HepG2 (cell line): ENCODE measurements around the gene AGPAT2. TPM values are rescaled to one million over a fixed set of nuclear protein-coding genes. Genes with fewer than 3 reads are reported as not detected.
A peak's percentile ranks its signal among the peaks of the same experiment; 100 is the strongest.

Experiments used
- ATAC-seq: fragments of 200-7000 bp; cut with Tn5 transposase; 3 replicates; pipeline ENCODE4 v1.9.1; 2020; ENCODE audit warnings: mild to moderate bottlenecking, moderate library complexity
- BruUV-seq: library from RNA; stranded (reverse); fragments of 400-500 nt; replicated peaks from 2 replicates; lab custom pipeline; 2021; lab: Mats Ljungman, UMichigan
- CTCF ChIA-PET: fragments of 300-600 bp; formaldehyde crosslinking; extraction: SDS; loops from one replicate; lab custom pipeline; 2021; ENCODE audit warnings: low total read pairs, inconsistent platforms, low intra/inter-chr PET ratio; lab: Yijun Ruan, JAX
- POLR2A ChIA-PET: fragments of 350-600 bp; sonication (Branson Sonifier 250); formaldehyde crosslinking; loops from one replicate; lab custom pipeline; 2020; ENCODE audit warnings: antibody characterized with exemption, inconsistent platforms; lab: Yijun Ruan, JAX
- DNase-seq: peaks from one replicate; pipeline ENCODE4 v3.0.0-alpha.2; 2015; ENCODE audit warnings: low spot score
- FAIRE-seq: peaks from 3 replicates; lab custom pipeline; 2011; peaks lifted over from hg19 to GRCh38; lab: Jason Lieb, UNC
- H2AFZ ChIP-seq: one replicate; pipeline ENCODE4 v1.6.1; 2011; ENCODE audit warnings: low read length, inconsistent platforms
- H3K27ac ChIP-seq: fragments of 300-600 bp; 3 replicates; pipeline ENCODE4 v1.8.0; 2011; ENCODE audit warnings: mixed run types, mild to moderate bottlenecking, mixed read lengths, low read length, inconsistent platforms; ENCODE audit not compliant: insufficient read depth; ENCODE audit errors: extremely low read length
- H3K27me3 ChIP-seq, 2 experiments: fragments of 200-600 bp in 1 of 2; 2 replicates in 1 of 2; 3 replicates in 1 of 2; pipeline versions ENCODE4 v1.6.0 to v1.8.0; 2011; ENCODE audit warnings: low read length in 2 of 2, mild to moderate bottlenecking in 2 of 2, moderate library complexity in 2 of 2, inconsistent platforms in 1 of 2; ENCODE audit not compliant: insufficient read depth in 2 of 2, control insufficient read depth in 1 of 2
- H3K36me3 ChIP-seq, 2 experiments: fragments of 200-600 bp in 1 of 2; replicated peaks in 1 of 2; 2 replicates in 1 of 2; 3 replicates in 1 of 2; pipeline versions ENCODE4 v1.5.1 to v1.8.0; 2011; ENCODE audit warnings: low read length in 2 of 2, inconsistent platforms in 1 of 2; ENCODE audit not compliant: insufficient read depth in 2 of 2, control insufficient read depth in 1 of 2
- H3K4me1 ChIP-seq: 2 replicates; pipeline ENCODE4 v1.5.1; 2012; ENCODE audit warnings: low read length, inconsistent platforms; ENCODE audit not compliant: insufficient read depth
- H3K4me2 ChIP-seq: 2 replicates; pipeline ENCODE4 v1.6.0; 2011; ENCODE audit warnings: low read depth, low read length, inconsistent platforms
- H3K4me3 ChIP-seq, 3 experiments: fragments of 200-600 bp in 1 of 3; sonication (generic), shearing (Covaris generic) in 1 of 3; replicated peaks in 1 of 3; 2 replicates each; pipeline ENCODE4 v1.5.1; 2011 to 2016; ENCODE audit warnings: low read length in 3 of 3, inconsistent platforms in 2 of 3, low read depth in 2 of 3, mild to moderate bottlenecking in 2 of 3, control low read depth in 1 of 3, mixed read lengths in 1 of 3; ENCODE audit not compliant: insufficient read depth in 1 of 3
- H3K79me2 ChIP-seq: one replicate; pipeline ENCODE4 v1.6.1; 2011; ENCODE audit warnings: low read length, inconsistent platforms; ENCODE audit not compliant: insufficient read depth
- H3K9ac ChIP-seq: 2 replicates; pipeline ENCODE4 v1.6.0; 2011; ENCODE audit warnings: mild to moderate bottlenecking, low read depth, low read length, inconsistent platforms; ENCODE audit not compliant: insufficient read depth
- H3K9me3 ChIP-seq: 2 replicates; pipeline ENCODE4 v1.5.1; 2012; ENCODE audit warnings: mild to moderate bottlenecking, low read length
- H4K20me1 ChIP-seq: 2 replicates; pipeline ENCODE4 v1.6.0; 2011; ENCODE audit warnings: inconsistent platforms, mild to moderate bottlenecking, low read length, moderate library complexity; ENCODE audit not compliant: insufficient read depth
- HMGA1 ChIP-seq: sonication (generic); formaldehyde crosslinking; conservative IDR thresholded peaks from 2 replicates; pipeline ENCODE4 v1.4.0; 2020; ENCODE audit warnings: missing genetic modification reagents
- JUN ChIP-seq: sonication (generic); formaldehyde crosslinking; IDR thresholded peaks from 2 replicates; pipeline ENCODE4 v1.4.0; 2020; ENCODE audit warnings: mild to moderate bottlenecking, missing genetic modification reagents
- NCOA2 ChIP-seq: sonication (generic); formaldehyde crosslinking; IDR thresholded peaks from 2 replicates; pipeline ENCODE4 v1.8.0; 2022; ENCODE audit warnings: inconsistent platforms
- TBX3 ChIP-seq: fragments of 450-650 bp; IDR thresholded peaks from 2 replicates; pipeline ENCODE4 v1.6.1; 2017; ENCODE audit warnings: antibody characterized with exemption, mild to moderate bottlenecking, inconsistent platforms, borderline replicate concordance
- ZNF263 ChIP-seq: sonication (generic); formaldehyde crosslinking; IDR thresholded peaks from 2 replicates; pipeline ENCODE4 v1.4.0; 2020; ENCODE audit warnings: missing genetic modification reagents
- ZNF563 ChIP-seq: sonication (generic); formaldehyde crosslinking; IDR thresholded peaks from 2 replicates; pipeline ENCODE4 v1.8.0; 2022; ENCODE audit warnings: mild to moderate bottlenecking, moderate library complexity, missing genetic modification reagents
- WGBS: methylation state at CpG from one replicate; pipeline ENCODE4 v1.1.6; 2017; ENCODE audit warnings: low lambda C conversion rate; 5-methylcytosine and 5-hydroxymethylcytosine counted together
- in situ Hi-C: cut with HindIII; loops from 2 replicates; pipeline ENCODE4 v1.10.0; 2017; ENCODE audit warnings: low pct_unique_long_range_greater_than_20kb; ENCODE audit not compliant: extremely low pct_ligation_motif_present
- intact Hi-C: fragments of 100-400 bp; cut with micrococcal nuclease; formaldehyde crosslinking; loops from one replicate; pipeline ENCODE4 v1.10.0; 2022; ENCODE audit not compliant: unreplicated experiment
- polyA plus RNA-seq, 8 experiments: library from polyadenylated mRNA; depleted of rRNA in 3 of 8; stranded (reverse) in 7 of 8; unstranded in 1 of 8; fragments of >200 nt; fragmentation: Illumina TruSeq in 4 of 8; extraction: Trizol in 4 of 8; gene quantifications; 2 replicates each; pipeline versions ENCODE4 v1.2.1 to v1.2.3, GENCODE V29; 2011 to 2016; ENCODE audit warnings: low read depth in 4 of 8, missing spikeins in 1 of 8, mixed read lengths in 1 of 8; ENCODE audit not compliant: insufficient read depth in 1 of 8
- total RNA-seq, 5 experiments: library from RNA; depleted of rRNA; stranded (reverse); fragments of >200 nt; fragmentation: Illumina TruSeq; extraction: Trizol; gene quantifications; 2 replicates each; pipeline ENCODE4 v1.2.3, GENCODE V29; 2016; ENCODE audit warnings: low read depth in 1 of 5
- TF ChIP-seq, protein P1 (sequence below): sonication (generic); formaldehyde crosslinking; IDR thresholded peaks from 2 replicates; pipeline ENCODE4 v1.5.0; 2020; ENCODE audit warnings: missing genetic modification reagents
- TF ChIP-seq, protein P2 (sequence below): sonication (generic); formaldehyde crosslinking; IDR thresholded peaks from 2 replicates; pipeline ENCODE4 v1.4.0; 2020; ENCODE audit warnings: mild to moderate bottlenecking, missing genetic modification reagents
- TF ChIP-seq, protein P3 (sequence below): IDR thresholded peaks from 2 replicates; pipeline ENCODE4 v1.6.1; 2016; ENCODE audit warnings: low read depth, missing genetic modification reagents, missing compliant biosample characterization

The AGPAT2 gene
- total and polyA plus RNA-seq, 2 of the 13 experiments (the other 11 are each of a cell fraction or from before 2014, with no cell fraction given): 3.9 to 25.8 TPM

DNA sequence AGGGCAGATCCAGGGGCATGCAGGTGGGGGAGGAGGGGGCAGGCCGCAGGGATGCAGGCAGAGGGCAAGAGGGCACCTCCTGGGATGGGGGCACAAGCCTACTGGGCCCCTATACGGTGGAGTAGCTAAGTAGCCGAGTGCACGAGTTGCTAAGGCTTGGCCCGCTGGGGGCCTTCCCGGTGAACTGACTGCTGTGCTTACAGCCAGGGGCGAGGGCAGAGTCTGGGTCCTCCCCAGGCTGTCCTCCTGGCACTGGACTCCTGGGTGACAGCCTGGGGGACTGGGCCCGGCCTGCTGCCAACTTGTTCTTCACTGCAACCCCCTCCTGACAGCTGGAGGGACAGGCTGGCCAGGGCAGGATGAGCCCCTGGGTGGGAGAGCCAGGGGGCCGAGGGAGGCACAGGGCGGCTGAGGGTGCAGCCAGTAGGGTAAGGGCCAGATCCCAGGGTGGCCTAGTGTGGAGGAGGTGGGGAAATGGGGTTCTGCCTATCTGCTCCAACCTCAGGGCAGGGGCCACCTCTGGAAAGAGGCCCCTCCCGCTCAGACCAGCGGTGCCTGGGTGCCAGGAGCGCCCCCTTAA is 26.2 kb downstream of the AGPAT2 start:
- FAIRE-seq: no peak
- Histone ChIP-seq H3K4me1 (peaks cover 27% of the 10 kb centered on the region), H3K27me3 (peaks cover 42 to 92% of the 10 kb centered on the region in 2 experiments), H3K4me2 (no peak overlapping the region), H3K36me3 (no peaks in the 10 kb centered on the region), H3K27ac (no peak overlapping the region), H3K79me2 (no peaks in the 10 kb centered on the region), H3K9ac (no peak overlapping the region), H3K4me3 (no peak overlapping the region), H2AFZ (no peak overlapping the region), H4K20me1 (no peaks in the 10 kb centered on the region), H3K9me3 (no peaks in the 10 kb centered on the region)
- in situ Hi-C loops (no loop called here), intact Hi-C loops (no loop called here)
- BruUV-seq: no TSS peak
- ChIA-PET POLR2A (no interaction called here), CTCF (no interaction called here)
- WGBS: 19% methylated on average over 4 of the region's 13 CpGs
- no peak for DNase-seq
- TF ChIP-seq, protein P1, sequence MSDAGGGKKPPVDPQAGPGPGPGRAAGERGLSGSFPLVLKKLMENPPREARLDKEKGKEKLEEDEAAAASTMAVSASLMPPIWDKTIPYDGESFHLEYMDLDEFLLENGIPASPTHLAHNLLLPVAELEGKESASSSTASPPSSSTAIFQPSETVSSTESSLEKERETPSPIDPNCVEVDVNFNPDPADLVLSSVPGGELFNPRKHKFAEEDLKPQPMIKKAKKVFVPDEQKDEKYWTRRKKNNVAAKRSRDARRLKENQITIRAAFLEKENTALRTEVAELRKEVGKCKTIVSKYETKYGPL (CRISPR knock-in tag): no peak
- TF ChIP-seq ZNF563 (CRISPR knock-in tag) (no peak), ZNF263 (CRISPR knock-in tag) (peak; percentile 14; the same call in 1 of the 2 replicates), TBX3 (no peak), JUN (CRISPR knock-in tag) (no peak), NCOA2 (no peak), HMGA1 (no peak)
- TF ChIP-seq, protein P2, sequence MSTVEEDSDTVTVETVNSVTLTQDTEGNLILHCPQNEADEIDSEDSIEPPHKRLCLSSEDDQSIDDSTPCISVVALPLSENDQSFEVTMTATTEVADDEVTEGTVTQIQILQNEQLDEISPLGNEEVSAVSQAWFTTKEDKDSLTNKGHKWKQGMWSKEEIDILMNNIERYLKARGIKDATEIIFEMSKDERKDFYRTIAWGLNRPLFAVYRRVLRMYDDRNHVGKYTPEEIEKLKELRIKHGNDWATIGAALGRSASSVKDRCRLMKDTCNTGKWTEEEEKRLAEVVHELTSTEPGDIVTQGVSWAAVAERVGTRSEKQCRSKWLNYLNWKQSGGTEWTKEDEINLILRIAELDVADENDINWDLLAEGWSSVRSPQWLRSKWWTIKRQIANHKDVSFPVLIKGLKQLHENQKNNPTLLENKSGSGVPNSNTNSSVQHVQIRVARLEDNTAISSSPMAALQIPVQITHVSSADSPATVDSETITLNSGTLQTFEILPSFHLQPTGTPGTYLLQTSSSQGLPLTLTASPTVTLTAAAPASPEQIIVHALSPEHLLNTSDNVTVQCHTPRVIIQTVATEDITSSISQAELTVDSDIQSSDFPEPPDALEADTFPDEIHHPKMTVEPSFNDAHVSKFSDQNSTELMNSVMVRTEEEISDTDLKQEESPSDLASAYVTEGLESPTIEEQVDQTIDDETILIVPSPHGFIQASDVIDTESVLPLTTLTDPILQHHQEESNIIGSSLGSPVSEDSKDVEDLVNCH (CRISPR knock-in tag): no peak
- TF ChIP-seq, protein P3, sequence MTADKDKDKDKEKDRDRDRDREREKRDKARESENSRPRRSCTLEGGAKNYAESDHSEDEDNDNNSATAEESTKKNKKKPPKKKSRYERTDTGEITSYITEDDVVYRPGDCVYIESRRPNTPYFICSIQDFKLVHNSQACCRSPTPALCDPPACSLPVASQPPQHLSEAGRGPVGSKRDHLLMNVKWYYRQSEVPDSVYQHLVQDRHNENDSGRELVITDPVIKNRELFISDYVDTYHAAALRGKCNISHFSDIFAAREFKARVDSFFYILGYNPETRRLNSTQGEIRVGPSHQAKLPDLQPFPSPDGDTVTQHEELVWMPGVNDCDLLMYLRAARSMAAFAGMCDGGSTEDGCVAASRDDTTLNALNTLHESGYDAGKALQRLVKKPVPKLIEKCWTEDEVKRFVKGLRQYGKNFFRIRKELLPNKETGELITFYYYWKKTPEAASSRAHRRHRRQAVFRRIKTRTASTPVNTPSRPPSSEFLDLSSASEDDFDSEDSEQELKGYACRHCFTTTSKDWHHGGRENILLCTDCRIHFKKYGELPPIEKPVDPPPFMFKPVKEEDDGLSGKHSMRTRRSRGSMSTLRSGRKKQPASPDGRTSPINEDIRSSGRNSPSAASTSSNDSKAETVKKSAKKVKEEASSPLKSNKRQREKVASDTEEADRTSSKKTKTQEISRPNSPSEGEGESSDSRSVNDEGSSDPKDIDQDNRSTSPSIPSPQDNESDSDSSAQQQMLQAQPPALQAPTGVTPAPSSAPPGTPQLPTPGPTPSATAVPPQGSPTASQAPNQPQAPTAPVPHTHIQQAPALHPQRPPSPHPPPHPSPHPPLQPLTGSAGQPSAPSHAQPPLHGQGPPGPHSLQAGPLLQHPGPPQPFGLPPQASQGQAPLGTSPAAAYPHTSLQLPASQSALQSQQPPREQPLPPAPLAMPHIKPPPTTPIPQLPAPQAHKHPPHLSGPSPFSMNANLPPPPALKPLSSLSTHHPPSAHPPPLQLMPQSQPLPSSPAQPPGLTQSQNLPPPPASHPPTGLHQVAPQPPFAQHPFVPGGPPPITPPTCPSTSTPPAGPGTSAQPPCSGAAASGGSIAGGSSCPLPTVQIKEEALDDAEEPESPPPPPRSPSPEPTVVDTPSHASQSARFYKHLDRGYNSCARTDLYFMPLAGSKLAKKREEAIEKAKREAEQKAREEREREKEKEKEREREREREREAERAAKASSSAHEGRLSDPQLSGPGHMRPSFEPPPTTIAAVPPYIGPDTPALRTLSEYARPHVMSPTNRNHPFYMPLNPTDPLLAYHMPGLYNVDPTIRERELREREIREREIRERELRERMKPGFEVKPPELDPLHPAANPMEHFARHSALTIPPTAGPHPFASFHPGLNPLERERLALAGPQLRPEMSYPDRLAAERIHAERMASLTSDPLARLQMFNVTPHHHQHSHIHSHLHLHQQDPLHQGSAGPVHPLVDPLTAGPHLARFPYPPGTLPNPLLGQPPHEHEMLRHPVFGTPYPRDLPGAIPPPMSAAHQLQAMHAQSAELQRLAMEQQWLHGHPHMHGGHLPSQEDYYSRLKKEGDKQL (CRISPR knock-in tag): no peak
- ATAC-seq: no peak
